ENCODE measurements around the gene EXOC3L1. TPM values are rescaled to one million over a fixed set of nuclear protein-coding genes. Genes with fewer than 3 reads are reported as not detected.
A peak's percentile ranks its signal among the peaks of the same experiment; 100 is the strongest.

The EXOC3L1 gene, protein sequence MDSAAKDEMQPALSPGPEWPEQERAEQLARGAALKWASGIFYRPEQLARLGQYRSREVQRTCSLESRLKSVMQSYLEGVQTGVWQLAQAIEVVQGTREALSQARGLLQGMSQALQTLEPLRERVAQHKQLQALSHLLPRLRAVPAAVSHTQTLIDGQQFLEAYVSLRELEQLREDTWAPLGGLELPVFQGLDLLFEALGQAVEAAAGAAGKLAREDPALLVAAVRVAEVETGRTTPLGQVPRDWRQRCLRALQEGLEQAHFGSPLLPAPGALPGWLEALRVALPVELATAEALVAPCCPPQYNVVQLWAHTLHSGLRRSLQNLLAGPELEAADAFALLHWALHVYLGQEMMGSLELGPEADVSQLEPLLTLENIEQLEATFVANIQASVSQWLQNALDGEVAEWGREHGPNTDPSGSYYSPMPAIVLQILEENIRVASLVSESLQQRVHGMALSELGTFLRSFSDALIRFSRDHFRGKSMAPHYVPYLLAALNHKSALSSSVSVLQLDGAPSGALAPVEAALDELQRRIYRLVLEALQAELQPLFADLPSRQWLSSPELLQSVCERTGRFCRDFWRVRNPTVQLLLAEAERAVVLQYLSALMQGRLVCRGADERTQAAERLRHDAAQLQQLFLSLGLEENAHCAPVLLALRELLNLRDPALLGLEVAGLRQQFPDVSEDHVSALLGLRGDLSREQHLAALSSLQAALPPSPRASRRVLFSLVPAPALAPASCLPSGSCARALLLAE
- 1 to 10 TPM; 1.1 to 2.3 TPM for total RNA-seq
- 1 to 10 TPM; 5.4 to 5.5 TPM for polyA plus RNA-seq (ENCODE audit: insufficient read length in 2 of 2)
- long read RNA-seq, donor 1, partial matches to known transcripts: 0 of 1 reads
- long read RNA-seq, donor 1, other reads (novel, unspliced or antisense): 0 of 1 reads
- long read RNA-seq, donor 2, partial matches to known transcripts: 0 of 1 reads
- long read RNA-seq, donor 2, other reads (novel, unspliced or antisense): 0 of 1 reads
- long read RNA-seq, donor 3: 0 reads
- long read RNA-seq, donor 4: 0 reads

DNA sequence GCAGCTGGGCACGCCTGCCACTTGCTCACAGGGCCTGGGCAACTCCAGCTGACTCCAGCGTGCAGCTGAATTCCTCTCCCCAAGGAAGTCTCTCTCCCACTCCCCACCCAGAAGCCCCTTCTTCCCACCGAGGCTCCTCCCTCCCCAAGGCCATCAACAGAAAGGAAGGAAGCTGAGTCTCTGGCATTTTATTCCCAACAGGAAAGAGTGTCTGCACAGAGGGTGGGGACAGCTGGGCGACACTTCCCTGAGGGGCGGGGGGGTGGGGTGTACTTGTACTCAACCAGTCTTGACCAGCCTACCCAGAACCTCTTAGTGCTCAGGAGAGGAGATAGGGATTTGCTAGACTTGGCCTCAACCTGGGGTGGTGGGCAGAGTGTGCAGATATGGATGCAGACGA, at the start of gene EXOC3L1:
TSS of gene EXOC3L1 (minus strand) at position 96 of the 400 bp plus-strand sequence. CDS start 460 bp downstream, outside the sequence.
- DNase-seq (ENCODE audit: low read depth in 4 of 6, low spot score in 6 of 6): no peak
- WGBS (ENCODE audit: insufficient coverage): 35% methylated on average over 3 of the region's 6 CpGs
- H3K36me3 ChIP-seq (ENCODE audit: control insufficient read depth, insufficient read depth, low read length): peaks cover 35% of the 10 kb centered on the region
- no peaks in the 10 kb centered on the region for H3K9me3 ChIP-seq (ENCODE audit: control insufficient read depth, insufficient read depth, low read length)
- peaks cover 44% of the 10 kb centered on the region for H3K4me1 ChIP-seq (ENCODE audit: control insufficient read depth, insufficient read depth, low read length)
- no peaks in the 10 kb centered on the region for H3K27me3 ChIP-seq (ENCODE audit: control insufficient read depth, insufficient read depth, low read length)
- H3K27ac ChIP-seq (ENCODE audit: low read depth, low read length): no peak within 1 kb of the TSS
- no peak within 1 kb of the TSS for H3K4me3 ChIP-seq (ENCODE audit: low read depth, low read length)

DNA sequence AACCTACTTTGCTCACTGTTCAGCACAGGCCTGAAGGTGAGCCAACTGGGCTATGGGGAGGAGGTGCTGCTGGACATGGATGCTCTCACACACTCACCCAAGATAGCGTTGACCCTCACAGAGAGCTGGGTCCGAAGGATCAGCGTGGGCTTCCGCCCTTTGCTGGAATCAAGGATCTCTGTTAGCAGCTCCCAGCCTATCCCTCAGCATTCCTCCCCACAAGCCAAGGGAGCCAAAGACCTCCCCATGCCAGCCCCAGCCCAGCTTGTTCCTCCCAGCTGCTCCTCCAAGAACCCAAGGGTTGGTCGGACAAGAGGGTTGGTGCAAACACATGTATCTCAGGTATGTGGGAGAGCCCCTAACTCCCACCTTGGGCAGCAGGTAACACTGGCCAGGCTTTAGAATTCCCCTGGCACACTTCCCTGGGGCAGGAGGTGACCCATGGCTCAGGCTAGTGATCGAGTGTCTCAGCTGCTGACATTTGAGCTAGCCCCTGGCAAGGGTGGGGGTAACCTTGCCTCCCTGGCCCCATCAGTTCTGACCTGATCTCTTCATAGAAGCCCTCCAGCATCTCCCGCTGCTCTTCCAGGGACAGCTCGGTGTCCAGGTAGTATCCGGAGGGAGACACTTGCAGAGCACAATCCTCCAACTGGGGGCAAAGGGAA, 49.0 kb upstream of the EXOC3L1 start:
- DNase-seq (ENCODE audit: low read depth in 4 of 6, low spot score in 6 of 6): no peak
- Histone ChIP-seq H3K4me3 (ENCODE audit: low read depth, low read length) (no peak overlapping the region), H3K27me3 (ENCODE audit: control insufficient read depth, insufficient read depth, low read length) (no peaks in the 10 kb centered on the region), H3K36me3 (ENCODE audit: control insufficient read depth, insufficient read depth, low read length) (peaks cover 47% of the 10 kb centered on the region), H3K4me1 (ENCODE audit: control insufficient read depth, insufficient read depth, low read length) (peaks cover 2% of the 10 kb centered on the region), H3K27ac (ENCODE audit: low read depth, low read length) (no peak overlapping the region), H3K9me3 (ENCODE audit: control insufficient read depth, insufficient read depth, low read length) (no peaks in the 10 kb centered on the region)
- WGBS (ENCODE audit: insufficient coverage): 75% methylated on average over 2 of the region's 9 CpGs

DNA sequence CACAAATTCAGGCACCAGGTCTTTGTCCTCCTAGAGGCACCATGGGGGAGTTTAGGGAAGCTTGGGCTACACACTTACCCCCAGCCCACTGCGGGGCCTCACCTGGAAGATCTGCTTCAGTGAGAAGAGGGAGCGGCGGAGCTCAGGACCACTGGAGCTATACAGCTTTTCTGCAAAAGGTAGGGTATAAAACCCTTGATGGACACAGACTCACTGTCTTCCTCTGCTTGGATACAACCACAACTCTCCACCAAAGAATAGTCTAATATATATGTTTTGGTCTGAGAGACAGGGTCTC, 48.3 kb upstream of the EXOC3L1 start:
- Histone ChIP-seq H3K4me3 (ENCODE audit: low read depth, low read length) (no peak overlapping the region), H3K27me3 (ENCODE audit: control insufficient read depth, insufficient read depth, low read length) (no peaks in the 10 kb centered on the region), H3K4me1 (ENCODE audit: control insufficient read depth, insufficient read depth, low read length) (peaks cover 2% of the 10 kb centered on the region), H3K36me3 (ENCODE audit: control insufficient read depth, insufficient read depth, low read length) (peaks cover 52% of the 10 kb centered on the region), H3K27ac (ENCODE audit: low read depth, low read length) (no peak overlapping the region), H3K9me3 (ENCODE audit: control insufficient read depth, insufficient read depth, low read length) (no peaks in the 10 kb centered on the region)
- WGBS (ENCODE audit: insufficient coverage): no CpG with 5 or more reads among the region's 3 CpGs
- no peak for DNase-seq (ENCODE audit: low read depth in 4 of 6, low spot score in 6 of 6)

DNA sequence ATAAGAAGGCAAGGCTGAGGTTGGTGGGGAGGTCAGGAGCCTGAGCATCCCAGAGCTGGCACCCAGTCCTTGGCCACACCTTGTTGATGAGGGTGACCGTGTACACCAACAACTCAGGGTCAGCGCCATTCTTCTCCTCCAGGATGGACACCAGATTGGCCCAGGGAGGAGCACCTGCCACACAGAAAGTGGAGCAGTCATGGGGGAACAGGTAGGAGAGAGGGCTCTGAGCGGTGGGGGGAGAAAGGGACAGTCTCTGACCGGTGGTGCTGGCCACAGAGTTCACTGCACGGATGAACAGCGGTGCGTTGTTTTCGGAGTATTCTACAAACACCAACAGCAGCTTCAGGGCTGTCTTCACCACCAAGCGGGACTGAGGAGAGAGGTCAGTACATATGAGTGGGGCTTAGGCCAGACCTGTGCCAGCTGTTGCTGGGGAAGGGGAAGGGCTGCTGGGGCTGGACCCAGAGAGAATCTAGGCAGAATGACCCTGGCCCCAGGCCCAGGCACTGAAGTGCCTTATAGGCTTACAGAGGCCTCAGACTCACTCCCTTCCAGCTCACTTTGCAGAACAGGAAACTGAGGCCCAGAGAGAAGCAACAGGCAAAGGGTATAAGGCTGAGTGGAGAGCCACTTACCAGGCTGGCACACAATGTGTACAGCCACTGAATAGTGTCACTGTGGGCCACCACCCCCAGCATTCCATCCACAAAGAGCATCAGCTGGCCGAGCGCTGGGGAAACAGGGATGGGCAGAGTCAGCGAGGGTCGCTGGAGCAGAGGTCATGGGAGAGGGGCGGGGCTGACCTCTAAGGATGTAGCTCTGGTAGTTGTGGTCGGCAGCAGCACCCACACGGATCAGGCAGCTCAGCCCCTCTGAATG, 47.7 kb upstream of the EXOC3L1 start:
- peaks cover 54% of the 10 kb centered on the region for H3K36me3 ChIP-seq (ENCODE audit: control insufficient read depth, insufficient read depth, low read length)
- no peak overlapping the region for H3K4me3 ChIP-seq (ENCODE audit: low read depth, low read length)

DNA sequence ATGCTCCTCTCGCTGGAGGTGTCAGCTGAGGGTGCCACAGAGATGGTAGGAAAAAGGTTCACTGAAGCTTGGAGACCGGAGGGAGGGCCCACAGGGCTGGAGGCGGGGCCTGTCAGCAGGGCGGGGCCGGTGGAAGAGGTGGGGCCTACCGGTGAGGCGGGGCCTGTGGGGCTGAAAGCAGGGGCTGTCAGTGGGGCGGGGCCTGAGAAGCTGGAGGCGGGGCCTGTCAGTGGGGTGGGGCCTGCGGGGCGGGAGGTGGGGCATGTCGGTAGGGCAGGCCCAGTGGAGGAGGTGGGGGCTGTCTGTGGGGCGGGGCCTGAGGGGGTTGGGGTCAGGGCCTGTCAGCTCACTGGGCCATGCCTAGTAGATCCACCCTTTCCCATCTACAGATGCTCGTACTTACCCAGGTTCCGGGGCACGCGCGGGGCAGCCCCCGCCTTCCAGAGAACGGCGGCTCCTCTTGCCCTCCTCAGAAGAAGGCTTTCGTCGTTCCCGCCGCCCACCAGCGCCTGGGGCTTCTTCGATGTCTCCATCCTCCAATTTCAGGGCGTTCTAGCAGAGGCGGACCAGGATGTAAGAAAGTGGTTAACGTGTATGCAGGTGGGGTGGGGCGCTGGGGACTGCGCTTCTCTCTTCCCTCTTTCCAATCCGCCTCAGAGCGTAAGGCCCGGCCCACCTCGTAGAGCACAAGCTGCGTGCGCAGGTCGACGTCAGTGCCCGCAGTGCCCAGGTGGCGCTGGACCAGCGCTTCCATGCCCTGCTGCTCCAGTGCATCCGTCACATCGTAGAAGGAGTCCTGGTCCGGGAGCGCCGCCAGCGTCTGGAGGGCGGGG, 46.8 kb upstream of the EXOC3L1 start:
- Histone ChIP-seq H3K36me3 (ENCODE audit: control insufficient read depth, insufficient read depth, low read length) (peaks cover 62% of the 10 kb centered on the region), H3K4me1 (ENCODE audit: control insufficient read depth, insufficient read depth, low read length) (peaks cover 2% of the 10 kb centered on the region), H3K4me3 (ENCODE audit: low read depth, low read length) (no peak overlapping the region), H3K27me3 (ENCODE audit: control insufficient read depth, insufficient read depth, low read length) (no peaks in the 10 kb centered on the region), H3K9me3 (ENCODE audit: control insufficient read depth, insufficient read depth, low read length) (no peaks in the 10 kb centered on the region), H3K27ac (ENCODE audit: low read depth, low read length) (no peak overlapping the region)
- DNase-seq (ENCODE audit: low read depth in 4 of 6, low spot score in 6 of 6): peak in 2 of 6 donors; percentile 26 to 63
- WGBS (ENCODE audit: insufficient coverage): 65% methylated on average over 42 of the region's 50 CpGs

More for the DNA sequence above, 47.7 kb upstream of the EXOC3L1 start:
- Histone ChIP-seq H3K27me3 (ENCODE audit: control insufficient read depth, insufficient read depth, low read length) (no peaks in the 10 kb centered on the region), H3K4me1 (ENCODE audit: control insufficient read depth, insufficient read depth, low read length) (peaks cover 2% of the 10 kb centered on the region), H3K9me3 (ENCODE audit: control insufficient read depth, insufficient read depth, low read length) (no peaks in the 10 kb centered on the region), H3K27ac (ENCODE audit: low read depth, low read length) (no peak overlapping the region)
- DNase-seq (ENCODE audit: low read depth in 4 of 6, low spot score in 6 of 6): no peak
- 76% methylated on average over 11 of the region's 16 CpGs for WGBS (ENCODE audit: insufficient coverage)

DNA sequence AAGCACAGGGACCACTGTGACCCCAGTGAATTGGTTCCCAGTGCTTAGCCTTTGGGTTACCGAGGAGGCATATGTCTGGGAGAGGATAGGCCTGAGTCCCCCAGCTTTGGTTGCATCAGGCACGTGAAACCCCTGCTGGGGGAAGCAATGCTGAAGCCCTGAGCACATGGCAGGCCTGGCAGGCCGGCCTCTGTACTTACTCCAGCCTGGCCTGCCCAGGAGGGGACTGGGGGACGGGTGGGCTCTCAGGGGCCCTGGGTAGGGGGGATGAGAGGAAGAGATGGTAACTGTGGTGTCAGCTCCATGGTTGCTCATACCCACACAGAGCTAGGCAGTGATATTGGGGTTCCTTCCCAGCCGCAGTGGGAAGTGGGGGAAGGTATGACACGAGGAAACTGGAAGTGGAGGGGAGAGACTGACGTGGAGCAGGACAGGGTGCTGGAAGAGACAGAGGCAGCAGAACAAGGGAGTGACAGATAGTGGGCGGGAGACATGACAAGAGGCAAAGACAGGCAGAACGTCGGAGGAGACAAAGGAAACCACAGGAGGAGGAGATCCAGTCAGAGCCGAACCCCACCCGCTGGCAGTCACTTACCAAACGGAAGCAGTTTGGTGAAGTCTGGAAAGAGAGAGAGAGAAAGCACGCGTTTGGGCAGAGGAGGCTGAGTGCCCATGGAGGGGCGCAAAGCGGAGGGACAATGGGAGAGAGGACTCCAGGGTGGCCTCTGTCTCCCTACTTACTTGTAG, 46.1 kb upstream of the EXOC3L1 start:
- Histone ChIP-seq H3K27me3 (ENCODE audit: control insufficient read depth, insufficient read depth, low read length) (no peaks in the 10 kb centered on the region), H3K36me3 (ENCODE audit: control insufficient read depth, insufficient read depth, low read length) (peaks cover 69% of the 10 kb centered on the region), H3K4me1 (ENCODE audit: control insufficient read depth, insufficient read depth, low read length) (no peaks in the 10 kb centered on the region), H3K9me3 (ENCODE audit: control insufficient read depth, insufficient read depth, low read length) (no peaks in the 10 kb centered on the region), H3K4me3 (ENCODE audit: low read depth, low read length) (no peak overlapping the region), H3K27ac (ENCODE audit: low read depth, low read length) (no peak overlapping the region)
- WGBS (ENCODE audit: insufficient coverage): 76% methylated on average over 17 of the region's 17 CpGs
- no peak for DNase-seq (ENCODE audit: low read depth in 4 of 6, low spot score in 6 of 6)

DNA sequence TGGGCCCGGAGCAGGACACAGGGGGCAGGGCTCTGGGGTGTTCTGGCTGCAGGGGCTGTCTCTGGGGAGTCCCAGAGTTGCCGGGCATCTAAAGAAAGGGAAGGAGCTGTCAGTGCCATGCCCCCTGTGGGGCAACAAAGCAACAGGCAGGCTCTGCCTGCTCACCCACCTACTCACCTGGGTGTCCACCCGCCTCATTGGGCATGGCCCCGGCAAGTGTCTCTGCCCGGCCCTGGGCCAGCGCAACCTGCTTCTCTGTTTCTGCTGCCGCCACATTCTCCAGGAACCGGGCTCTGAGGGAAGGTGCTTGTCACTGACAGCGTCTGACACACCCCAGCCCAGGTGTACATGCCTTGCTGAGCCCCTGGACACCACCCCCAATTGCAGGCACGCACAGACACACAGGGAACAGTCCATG, 44.3 kb upstream of the EXOC3L1 start:
- no peak for DNase-seq (ENCODE audit: low read depth in 4 of 6, low spot score in 6 of 6)
- no peaks in the 10 kb centered on the region for H3K4me1 ChIP-seq (ENCODE audit: control insufficient read depth, insufficient read depth, low read length)
- WGBS (ENCODE audit: insufficient coverage): 93% methylated on average over 9 of the region's 10 CpGs
- no peak overlapping the region for H3K27ac ChIP-seq (ENCODE audit: low read depth, low read length)
- H3K27me3 ChIP-seq (ENCODE audit: control insufficient read depth, insufficient read depth, low read length): no peaks in the 10 kb centered on the region
- H3K36me3 ChIP-seq (ENCODE audit: control insufficient read depth, insufficient read depth, low read length): peaks cover 85% of the 10 kb centered on the region
- H3K9me3 ChIP-seq (ENCODE audit: control insufficient read depth, insufficient read depth, low read length): no peaks in the 10 kb centered on the region
- no peak overlapping the region for H3K4me3 ChIP-seq (ENCODE audit: low read depth, low read length)

DNA sequence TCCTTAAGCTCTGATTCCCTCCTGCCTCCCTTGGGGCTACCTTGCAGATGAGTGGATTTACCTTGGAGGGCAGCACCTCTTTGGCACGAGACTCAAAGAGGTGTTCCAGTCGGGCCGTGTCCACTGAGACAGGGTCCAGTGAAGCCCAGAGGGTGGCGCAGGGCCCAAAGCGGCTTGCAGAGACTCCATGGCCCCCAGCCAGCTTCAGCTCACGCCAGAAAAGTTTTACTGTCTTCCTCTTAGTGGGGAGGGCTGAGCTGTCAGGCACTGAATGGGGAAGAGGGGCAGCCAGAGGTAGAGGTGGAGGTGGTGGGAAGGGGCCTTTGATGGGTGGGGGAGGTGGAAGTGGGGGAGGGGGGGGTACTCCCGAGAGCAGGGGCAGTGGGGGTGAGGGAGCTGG, 43.7 kb upstream of the EXOC3L1 start:
- Histone ChIP-seq H3K27ac (ENCODE audit: low read depth, low read length) (no peak overlapping the region), H3K9me3 (ENCODE audit: control insufficient read depth, insufficient read depth, low read length) (no peaks in the 10 kb centered on the region), H3K4me1 (ENCODE audit: control insufficient read depth, insufficient read depth, low read length) (no peaks in the 10 kb centered on the region), H3K36me3 (ENCODE audit: control insufficient read depth, insufficient read depth, low read length) (peaks cover 85% of the 10 kb centered on the region), H3K27me3 (ENCODE audit: control insufficient read depth, insufficient read depth, low read length) (no peaks in the 10 kb centered on the region), H3K4me3 (ENCODE audit: low read depth, low read length) (no peak overlapping the region)
- DNase-seq (ENCODE audit: low read depth in 4 of 6, low spot score in 6 of 6): peak in 1 of 6 donors; percentile 22
- 89% methylated on average over 4 of the region's 7 CpGs for WGBS (ENCODE audit: insufficient coverage)
